ENCODE measurements around the gene MOB3A. TPM values are rescaled to one million over a fixed set of nuclear protein-coding genes. Genes with fewer than 3 reads are reported as not detected.

MOB3A gene
- polyA plus RNA-seq, 1 of the 3 experiments (the other 2 are of a cell fraction): 24.1 TPM

DNA sequence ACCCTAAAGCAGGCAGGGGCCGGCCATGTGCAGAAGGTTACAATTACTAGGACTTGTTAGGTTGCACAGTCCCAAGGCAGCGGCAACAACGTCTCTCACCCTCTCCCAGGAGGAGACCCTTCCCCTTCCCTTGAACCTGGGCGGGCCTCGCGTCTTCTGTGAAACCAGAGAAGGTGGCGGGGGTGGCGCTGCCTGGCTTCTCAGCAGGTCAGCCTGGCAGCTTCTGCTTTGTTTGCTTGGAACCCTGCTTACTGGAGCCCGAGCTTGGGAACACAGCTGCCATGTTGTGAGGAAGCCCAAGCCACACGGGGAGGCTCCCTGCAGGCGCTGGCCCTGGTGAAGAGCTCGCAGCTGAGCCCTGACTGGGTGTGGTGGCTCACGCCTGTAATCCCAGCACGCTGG is 60.5 kb downstream of the MOB3A start:
- H3K9ac ChIP-seq: no peak overlapping the region
- no peaks in the 10 kb centered on the region for H3K9me3 ChIP-seq
- no peaks in the 10 kb centered on the region for H3K9me2 ChIP-seq
- H3F3A ChIP-seq (replicated peaks; ENCODE audit: insufficient read depth): peaks cover 10% of the 10 kb centered on the region
- H3K36me3 ChIP-seq (replicated peaks in 1 of 2; ENCODE audit: control insufficient read depth in 1 of 2, insufficient read depth in 2 of 2, low read length in 1 of 2): peaks cover 3 to 29% of the 10 kb centered on the region in 2 experiments
- DNase-seq: no peak
- H3K79me2 ChIP-seq (ENCODE audit: insufficient read depth): no peaks in the 10 kb centered on the region
- no peaks in the 10 kb centered on the region for H3K27me3 ChIP-seq (ENCODE audit: insufficient read depth)
- peaks cover 10 to 22% of the 10 kb centered on the region in 2 experiments; a peak in 3 of 4 replicates for H3K4me1 ChIP-seq (ENCODE audit: control insufficient read depth in 1 of 2, insufficient read depth in 2 of 2, low read depth in 1 of 2, low read length in 1 of 2)
- H2AFZ ChIP-seq (ENCODE audit: low read depth): no peak overlapping the region
- 57% methylated on average over 3 of the region's 14 CpGs for WGBS (ENCODE audit: low lambda C conversion rate)
- H3K4me2 ChIP-seq: no peak overlapping the region
- TF ChIP-seq TEAD4 (IDR thresholded peaks at IDR 0.05; ENCODE audit: borderline replicate concordance, insufficient read depth) (no peak), RFX5 (IDR thresholded peaks at IDR 0.05; ENCODE audit: low read length) (no peak), RAD21 (IDR thresholded peaks at IDR 0.05; ENCODE audit: low read length) (no peak), YY1 (IDR thresholded peaks at IDR 0.05; ENCODE audit: low read depth) (0 out of 2 replicates have a peak, but pooled peaks have one; percentile 22), NFIC (IDR thresholded peaks at IDR 0.05; ENCODE audit: borderline replicate concordance) (no peak)
- ChIA-PET POLR2A (no interaction called here), CTCF (interaction anchor here (0.9 to 1.5 kb wide), 3 partner anchors 16 to 106 kb away, joined by 3 to 10 read pairs (median 3); no protein-coding TSS in a partner anchor)
- no peaks in the 10 kb centered on the region for H4K20me1 ChIP-seq (ENCODE audit: insufficient read depth)
- no peak overlapping the region for H3K27ac ChIP-seq (ENCODE audit: low read depth in 2 of 2, low read length in 1 of 2)
- H3K4me3 ChIP-seq (ENCODE audit: low read depth in 2 of 2, low read length in 1 of 2): no peak overlapping the region

DNA sequence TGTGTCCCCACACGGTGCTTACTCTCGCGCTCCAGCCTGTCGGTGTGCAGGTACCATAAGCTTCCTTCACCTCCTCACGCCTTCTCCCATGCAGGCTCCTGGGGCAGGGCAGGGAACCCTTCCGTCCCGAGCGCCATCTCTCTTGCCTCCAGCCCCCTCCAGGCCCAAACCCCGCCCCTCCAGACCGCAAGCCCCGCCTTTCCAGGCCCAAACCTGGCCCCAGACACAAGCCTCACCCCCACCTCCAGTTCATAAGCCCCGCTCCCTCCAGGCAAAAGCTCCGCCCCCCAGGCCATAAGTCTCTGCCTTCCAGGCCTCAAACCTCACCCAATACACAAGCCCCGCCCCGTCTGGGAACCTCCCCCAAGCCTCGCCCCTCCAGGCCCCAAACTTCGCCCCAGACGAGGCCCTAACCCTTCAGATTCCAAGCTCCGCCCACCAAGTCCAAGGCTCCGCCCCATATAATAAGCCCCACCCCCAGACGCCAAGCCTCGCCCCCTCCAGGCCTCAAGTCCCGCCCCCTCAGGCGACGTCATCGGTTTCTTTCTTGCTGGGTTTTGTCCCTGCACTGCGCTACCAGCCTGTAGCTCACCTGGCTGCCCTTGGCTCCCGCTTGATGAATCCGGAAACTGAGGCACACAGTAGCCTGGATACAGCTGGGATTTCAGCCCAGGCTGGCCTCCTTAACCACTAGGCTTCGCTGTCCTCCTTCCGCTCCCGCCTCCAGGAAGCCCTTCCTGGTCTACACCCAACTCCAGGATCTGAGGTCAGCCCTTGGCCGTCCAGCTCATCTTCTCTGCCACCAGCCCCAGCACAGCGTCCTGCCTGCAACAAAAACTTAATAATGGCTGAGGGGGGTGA is 61.2 kb downstream of the MOB3A start:
- Histone ChIP-seq H3K27me3 (ENCODE audit: insufficient read depth) (no peaks in the 10 kb centered on the region), H2AFZ (ENCODE audit: low read depth) (no peak overlapping the region), H3K27ac (ENCODE audit: low read depth in 2 of 2, low read length in 1 of 2) (no peak overlapping the region), H3K4me1 (ENCODE audit: control insufficient read depth in 1 of 2, insufficient read depth in 2 of 2, low read depth in 1 of 2, low read length in 1 of 2) (peaks cover 10 to 20% of the 10 kb centered on the region in 2 experiments; a peak in 3 of 4 replicates), H3K9me3 (no peaks in the 10 kb centered on the region), H3F3A (replicated peaks; ENCODE audit: insufficient read depth) (peaks cover 10% of the 10 kb centered on the region), H3K4me3 (ENCODE audit: low read depth in 2 of 2, low read length in 1 of 2) (no peak overlapping the region), H3K36me3 (replicated peaks in 1 of 2; ENCODE audit: control insufficient read depth in 1 of 2, insufficient read depth in 2 of 2, low read length in 1 of 2) (peaks cover 3 to 22% of the 10 kb centered on the region in 2 experiments), H3K79me2 (ENCODE audit: insufficient read depth) (no peaks in the 10 kb centered on the region), H4K20me1 (ENCODE audit: insufficient read depth) (no peaks in the 10 kb centered on the region), H3K4me2 (no peak overlapping the region), H3K9ac (no peak overlapping the region), H3K9me2 (no peaks in the 10 kb centered on the region)
- peak; percentile 90 for DNase-seq
- CTCF ChIA-PET: interaction anchor here (1.2 to 1.5 kb wide), 4 partner anchors 15 to 35 kb away, joined by 3 to 10 read pairs (median 4); no protein-coding TSS in a partner anchor
- TF ChIP-seq MEF2A (IDR thresholded peaks at IDR 0.05; ENCODE audit: borderline replicate concordance, low read depth): no peak
- TF ChIP-seq, protein P1, sequence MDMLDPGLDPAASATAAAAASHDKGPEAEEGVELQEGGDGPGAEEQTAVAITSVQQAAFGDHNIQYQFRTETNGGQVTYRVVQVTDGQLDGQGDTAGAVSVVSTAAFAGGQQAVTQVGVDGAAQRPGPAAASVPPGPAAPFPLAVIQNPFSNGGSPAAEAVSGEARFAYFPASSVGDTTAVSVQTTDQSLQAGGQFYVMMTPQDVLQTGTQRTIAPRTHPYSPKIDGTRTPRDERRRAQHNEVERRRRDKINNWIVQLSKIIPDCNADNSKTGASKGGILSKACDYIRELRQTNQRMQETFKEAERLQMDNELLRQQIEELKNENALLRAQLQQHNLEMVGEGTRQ (IDR thresholded peaks at IDR 0.05; ENCODE audit: borderline replicate concordance, low read depth, low read length): no peak
- TF ChIP-seq, protein P2, sequence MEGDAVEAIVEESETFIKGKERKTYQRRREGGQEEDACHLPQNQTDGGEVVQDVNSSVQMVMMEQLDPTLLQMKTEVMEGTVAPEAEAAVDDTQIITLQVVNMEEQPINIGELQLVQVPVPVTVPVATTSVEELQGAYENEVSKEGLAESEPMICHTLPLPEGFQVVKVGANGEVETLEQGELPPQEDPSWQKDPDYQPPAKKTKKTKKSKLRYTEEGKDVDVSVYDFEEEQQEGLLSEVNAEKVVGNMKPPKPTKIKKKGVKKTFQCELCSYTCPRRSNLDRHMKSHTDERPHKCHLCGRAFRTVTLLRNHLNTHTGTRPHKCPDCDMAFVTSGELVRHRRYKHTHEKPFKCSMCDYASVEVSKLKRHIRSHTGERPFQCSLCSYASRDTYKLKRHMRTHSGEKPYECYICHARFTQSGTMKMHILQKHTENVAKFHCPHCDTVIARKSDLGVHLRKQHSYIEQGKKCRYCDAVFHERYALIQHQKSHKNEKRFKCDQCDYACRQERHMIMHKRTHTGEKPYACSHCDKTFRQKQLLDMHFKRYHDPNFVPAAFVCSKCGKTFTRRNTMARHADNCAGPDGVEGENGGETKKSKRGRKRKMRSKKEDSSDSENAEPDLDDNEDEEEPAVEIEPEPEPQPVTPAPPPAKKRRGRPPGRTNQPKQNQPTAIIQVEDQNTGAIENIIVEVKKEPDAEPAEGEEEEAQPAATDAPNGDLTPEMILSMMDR (IDR thresholded peaks at IDR 0.05): no peak
- TF ChIP-seq CHD2 (IDR thresholded peaks at IDR 0.05; ENCODE audit: low read length, partially characterized antibody): no peak
- TF ChIP-seq, protein P3, sequence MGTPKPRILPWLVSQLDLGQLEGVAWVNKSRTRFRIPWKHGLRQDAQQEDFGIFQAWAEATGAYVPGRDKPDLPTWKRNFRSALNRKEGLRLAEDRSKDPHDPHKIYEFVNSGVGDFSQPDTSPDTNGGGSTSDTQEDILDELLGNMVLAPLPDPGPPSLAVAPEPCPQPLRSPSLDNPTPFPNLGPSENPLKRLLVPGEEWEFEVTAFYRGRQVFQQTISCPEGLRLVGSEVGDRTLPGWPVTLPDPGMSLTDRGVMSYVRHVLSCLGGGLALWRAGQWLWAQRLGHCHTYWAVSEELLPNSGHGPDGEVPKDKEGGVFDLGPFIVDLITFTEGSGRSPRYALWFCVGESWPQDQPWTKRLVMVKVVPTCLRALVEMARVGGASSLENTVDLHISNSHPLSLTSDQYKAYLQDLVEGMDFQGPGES (IDR thresholded peaks at IDR 0.05; ENCODE audit: low read depth, low read length): no peak
- TF ChIP-seq TCF12 (IDR thresholded peaks at IDR 0.05): no peak
- no peak for TF ChIP-seq TEAD4 (IDR thresholded peaks at IDR 0.05; ENCODE audit: borderline replicate concordance, insufficient read depth)
- TF ChIP-seq ELF1 (IDR thresholded peaks at IDR 0.05): no peak
- TF ChIP-seq, protein P4, sequence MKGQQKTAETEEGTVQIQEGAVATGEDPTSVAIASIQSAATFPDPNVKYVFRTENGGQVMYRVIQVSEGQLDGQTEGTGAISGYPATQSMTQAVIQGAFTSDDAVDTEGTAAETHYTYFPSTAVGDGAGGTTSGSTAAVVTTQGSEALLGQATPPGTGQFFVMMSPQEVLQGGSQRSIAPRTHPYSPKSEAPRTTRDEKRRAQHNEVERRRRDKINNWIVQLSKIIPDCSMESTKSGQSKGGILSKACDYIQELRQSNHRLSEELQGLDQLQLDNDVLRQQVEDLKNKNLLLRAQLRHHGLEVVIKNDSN (IDR thresholded peaks at IDR 0.05; ENCODE audit: borderline replicate concordance, low read depth): no peak
- TF ChIP-seq, protein P5, sequence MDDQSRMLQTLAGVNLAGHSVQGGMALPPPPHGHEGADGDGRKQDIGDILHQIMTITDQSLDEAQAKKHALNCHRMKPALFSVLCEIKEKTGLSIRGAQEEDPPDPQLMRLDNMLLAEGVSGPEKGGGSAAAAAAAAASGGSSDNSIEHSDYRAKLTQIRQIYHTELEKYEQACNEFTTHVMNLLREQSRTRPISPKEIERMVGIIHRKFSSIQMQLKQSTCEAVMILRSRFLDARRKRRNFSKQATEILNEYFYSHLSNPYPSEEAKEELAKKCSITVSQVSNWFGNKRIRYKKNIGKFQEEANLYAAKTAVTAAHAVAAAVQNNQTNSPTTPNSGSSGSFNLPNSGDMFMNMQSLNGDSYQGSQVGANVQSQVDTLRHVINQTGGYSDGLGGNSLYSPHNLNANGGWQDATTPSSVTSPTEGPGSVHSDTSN (IDR thresholded peaks at IDR 0.05): no peak
- no peak for TF ChIP-seq FOXM1 (IDR thresholded peaks at IDR 0.05; ENCODE audit: low read depth)
- TF ChIP-seq EZH2phosphoT487 (IDR thresholded peaks at IDR 0.05; ENCODE audit: borderline replicate concordance, low read depth): no peak
- no peak for TF ChIP-seq RAD21 (IDR thresholded peaks at IDR 0.05; ENCODE audit: low read length)
- TF ChIP-seq GATA2 (CRISPR knock-in tag; IDR thresholded peaks at IDR 0.05): no peak
- TF ChIP-seq, protein P6, sequence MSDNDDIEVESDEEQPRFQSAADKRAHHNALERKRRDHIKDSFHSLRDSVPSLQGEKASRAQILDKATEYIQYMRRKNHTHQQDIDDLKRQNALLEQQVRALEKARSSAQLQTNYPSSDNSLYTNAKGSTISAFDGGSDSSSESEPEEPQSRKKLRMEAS (IDR thresholded peaks at IDR 0.05; ENCODE audit: low read depth): no peak
- WGBS (ENCODE audit: low lambda C conversion rate): 74% methylated on average over 34 of the region's 34 CpGs
- POLR2A ChIA-PET: no interaction called here
